ENCODE data around the gene ZNF74.
"Not testable (repeated sequence)": the region's sequence is repeated elsewhere in the genome, so short reads cannot be mapped to it uniquely, and the experiment has no call there.

DNA sequence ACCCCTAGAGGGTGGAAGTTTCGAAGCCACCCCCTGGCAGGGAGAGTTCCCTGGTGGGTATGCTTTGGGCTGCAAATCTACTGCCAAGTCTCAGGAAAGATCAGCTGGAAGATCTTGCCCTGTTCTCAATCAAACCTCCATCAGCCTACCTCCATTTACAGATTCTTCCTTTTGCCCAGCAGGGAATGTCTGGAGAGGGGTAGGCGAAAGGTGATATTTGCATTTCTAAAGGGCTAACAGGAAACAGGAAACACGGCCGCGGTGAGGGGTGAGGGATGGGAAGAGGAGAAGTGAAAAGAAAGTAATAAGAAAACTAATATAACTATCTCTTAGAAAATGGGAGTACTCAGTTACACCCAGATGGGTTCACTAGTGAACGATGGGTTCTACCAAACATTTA is 22.3 kb upstream of the ZNF74 start:
- not testable (repeated sequence) for TF ChIP-seq POLR2A, POLR2AphosphoS5 (IDR thresholded peaks at IDR 0.05)
- TF ChIP-seq, protein P1, sequence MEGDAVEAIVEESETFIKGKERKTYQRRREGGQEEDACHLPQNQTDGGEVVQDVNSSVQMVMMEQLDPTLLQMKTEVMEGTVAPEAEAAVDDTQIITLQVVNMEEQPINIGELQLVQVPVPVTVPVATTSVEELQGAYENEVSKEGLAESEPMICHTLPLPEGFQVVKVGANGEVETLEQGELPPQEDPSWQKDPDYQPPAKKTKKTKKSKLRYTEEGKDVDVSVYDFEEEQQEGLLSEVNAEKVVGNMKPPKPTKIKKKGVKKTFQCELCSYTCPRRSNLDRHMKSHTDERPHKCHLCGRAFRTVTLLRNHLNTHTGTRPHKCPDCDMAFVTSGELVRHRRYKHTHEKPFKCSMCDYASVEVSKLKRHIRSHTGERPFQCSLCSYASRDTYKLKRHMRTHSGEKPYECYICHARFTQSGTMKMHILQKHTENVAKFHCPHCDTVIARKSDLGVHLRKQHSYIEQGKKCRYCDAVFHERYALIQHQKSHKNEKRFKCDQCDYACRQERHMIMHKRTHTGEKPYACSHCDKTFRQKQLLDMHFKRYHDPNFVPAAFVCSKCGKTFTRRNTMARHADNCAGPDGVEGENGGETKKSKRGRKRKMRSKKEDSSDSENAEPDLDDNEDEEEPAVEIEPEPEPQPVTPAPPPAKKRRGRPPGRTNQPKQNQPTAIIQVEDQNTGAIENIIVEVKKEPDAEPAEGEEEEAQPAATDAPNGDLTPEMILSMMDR (IDR thresholded peaks at IDR 0.05), result not testable (repeated sequence)

Measured in sigmoid colon (tissue), 4 donors.